WTC11 (cell line): ENCODE measurements around the gene RGL3. TPM values are rescaled to one million over a fixed set of nuclear protein-coding genes. Genes with fewer than 3 reads are reported as not detected.

ENCODE experiments used
- ATAC-seq: fragments of 200-7000 bp; cut with Tn5 transposase; 2 replicates; pipeline ENCODE4 v1.10.0; 2021; ENCODE audit warnings: mild to moderate bottlenecking, moderate library complexity
- CTCF ChIA-PET: fragments of 300-600 bp; sonication (Branson Sonifier 250); formaldehyde crosslinking; loops from one replicate; lab custom pipeline; 2021; ENCODE audit warnings: antibody characterized with exemption; lab: Charles Lee
- POLR2A ChIA-PET: fragments of 350-600 bp; sonication (Branson Sonifier 250); formaldehyde crosslinking; loops from one replicate; lab custom pipeline; 2021; ENCODE audit warnings: antibody characterized with exemption; lab: Charles Lee
- DNase-seq: peaks from one replicate; pipeline ENCODE4 v3.0.0; 2021; ENCODE audit warnings: low spot score
- H3K27ac Mint-ChIP-seq: 2 replicates; pipeline ENCODE4 v1.8.0; 2021; ENCODE audit warnings: mixed read lengths
- H3K27me3 Mint-ChIP-seq: 2 replicates; pipeline ENCODE4 v1.8.0; 2021; ENCODE audit warnings: low read depth, mild to moderate bottlenecking, moderate library complexity, mixed read lengths
- H3K36me3 Mint-ChIP-seq: 2 replicates; pipeline ENCODE4 v1.8.0; 2021; ENCODE audit warnings: mixed read lengths
- H3K4me1 Mint-ChIP-seq: 2 replicates; pipeline ENCODE4 v1.8.0; 2022; ENCODE audit warnings: mixed read lengths
- H3K4me3 Mint-ChIP-seq: 2 replicates; pipeline ENCODE4 v1.8.0; 2021; ENCODE audit warnings: mild to moderate bottlenecking, moderate library complexity, mixed read lengths
- H3K9me3 Mint-ChIP-seq: 2 replicates; pipeline ENCODE4 v1.8.0; 2021; ENCODE audit warnings: mixed read lengths
- ARID4B ChIP-seq: sonication (generic); formaldehyde crosslinking; IDR thresholded peaks from 2 replicates; pipeline ENCODE4 v1.8.0; 2023; ENCODE audit warnings: missing genetic modification reagents, mild to moderate bottlenecking, borderline replicate concordance
- ATF3 ChIP-seq: sonication (generic); formaldehyde crosslinking; conservative IDR thresholded peaks from 2 replicates; pipeline ENCODE4 v1.8.1; 2022; ENCODE audit warnings: mild to moderate bottlenecking, missing genetic modification reagents
- CDX4 ChIP-seq: fragments of 250-450 bp; sonication (Bioruptor Pico); IDR thresholded peaks from 2 replicates; pipeline ENCODE4 v1.9.0; 2021; ENCODE audit warnings: moderate library complexity, mild to moderate bottlenecking, inconsistent platforms, borderline replicate concordance
- CREB1 ChIP-seq: sonication (generic); formaldehyde crosslinking; IDR thresholded peaks from 2 replicates; pipeline ENCODE4 v1.8.0; 2023; ENCODE audit warnings: mild to moderate bottlenecking, missing genetic modification reagents
- ETV6 ChIP-seq: sonication (generic); formaldehyde crosslinking; IDR thresholded peaks from 2 replicates; pipeline ENCODE4 v1.8.1; 2022; ENCODE audit warnings: mild to moderate bottlenecking, missing genetic modification reagents
- FOXK1 ChIP-seq: sonication (generic); formaldehyde crosslinking; IDR thresholded peaks from 2 replicates; pipeline ENCODE4 v1.8.0; 2022; ENCODE audit warnings: mild to moderate bottlenecking, moderate library complexity, missing genetic modification reagents
- GRHL2 ChIP-seq: fragments of 250-450 bp; sonication (Bioruptor Pico); IDR thresholded peaks from 2 replicates; pipeline ENCODE4 v1.8.0; 2022; ENCODE audit warnings: mild to moderate bottlenecking, moderate library complexity; ENCODE audit not compliant: insufficient replicate concordance, severe bottlenecking
- GTF2I ChIP-seq: fragments of 250-450 bp; sonication (Bioruptor Pico); conservative IDR thresholded peaks from 2 replicates; pipeline ENCODE4 v1.4.0; 2021; ENCODE audit warnings: mild to moderate bottlenecking
- JAZF1 ChIP-seq: fragments of 250-450 bp; sonication (Bioruptor Pico); IDR thresholded peaks from 2 replicates; pipeline ENCODE4 v1.9.0; 2021; ENCODE audit warnings: moderate library complexity, mild to moderate bottlenecking, inconsistent platforms
- OVOL2 ChIP-seq: fragments of 250-450 bp; sonication (Bioruptor Pico); IDR thresholded peaks from 2 replicates; pipeline ENCODE4 v1.9.0; 2021; ENCODE audit warnings: mild to moderate bottlenecking, borderline replicate concordance
- RELA ChIP-seq: sonication (generic); formaldehyde crosslinking; IDR thresholded peaks from 2 replicates; pipeline ENCODE4 v1.8.1; 2022; ENCODE audit warnings: missing genetic modification reagents, mild to moderate bottlenecking, borderline replicate concordance
- TCF7 ChIP-seq: sonication (generic); formaldehyde crosslinking; IDR thresholded peaks from 2 replicates; pipeline ENCODE4 v1.8.0; 2022; ENCODE audit warnings: mild to moderate bottlenecking, low read depth, missing genetic modification reagents, moderate library complexity
- TEAD1 ChIP-seq: sonication (generic); formaldehyde crosslinking; IDR thresholded peaks from 2 replicates; pipeline ENCODE4 v1.8.0; 2022; ENCODE audit warnings: mild to moderate bottlenecking, missing genetic modification reagents
- ZNF121 ChIP-seq: sonication (generic); formaldehyde crosslinking; IDR thresholded peaks from 2 replicates; pipeline ENCODE4 v1.8.0; 2023; ENCODE audit warnings: missing genetic modification reagents
- ZNF512 ChIP-seq: sonication (generic); formaldehyde crosslinking; IDR thresholded peaks from 2 replicates; pipeline ENCODE4 v1.8.1; 2022; ENCODE audit warnings: missing genetic modification reagents, borderline replicate concordance
- total RNA-seq: library from RNA; stranded (reverse); gene quantifications from 3 replicates; pipeline ENCODE4 v1.2.3, GENCODE V29; 2021
- TF ChIP-seq, protein P1 (sequence below): sonication (generic); formaldehyde crosslinking; IDR thresholded peaks from 2 replicates; pipeline ENCODE4 v1.8.1; 2022; ENCODE audit warnings: mild to moderate bottlenecking, moderate library complexity, missing genetic modification reagents
- TF ChIP-seq, protein P2 (sequence below): sonication (generic); formaldehyde crosslinking; IDR thresholded peaks from 2 replicates; pipeline ENCODE4 v1.8.0; 2023; ENCODE audit warnings: missing genetic modification reagents
- TF ChIP-seq, protein P3 (sequence below): sonication (generic); formaldehyde crosslinking; IDR thresholded peaks from 2 replicates; pipeline ENCODE4 v1.8.0; 2022; ENCODE audit warnings: mild to moderate bottlenecking, missing genetic modification reagents
- TF ChIP-seq, protein P4 (sequence below): sonication (generic); formaldehyde crosslinking; IDR thresholded peaks from 2 replicates; pipeline ENCODE4 v1.8.1; 2023; ENCODE audit warnings: mild to moderate bottlenecking, missing genetic modification reagents, moderate library complexity

The RGL3 gene
- total RNA-seq, 1 experiment from 2014 or later: 69.0 TPM

GRCh38 chr19:11423164-11423790 lies 4.2 kb upstream of the RGL3 start:
- Mint-ChIP-seq H3K27ac (no peak overlapping the region; the same call in 1 of the 2 replicates), H3K36me3 (no peaks in the 10 kb centered on the region), H3K4me1 (peaks cover 11% of the 10 kb centered on the region), H3K4me3 (peak overlapping the region; percentile 87), H3K27me3 (peaks cover 29% of the 10 kb centered on the region), H3K9me3 (no peaks in the 10 kb centered on the region)
- CTCF ChIA-PET: interaction anchor here (0.9 to 7.8 kb wide), 9 partner anchors 11 to 180 kb away, joined by 6 to 308 read pairs (median 11); partner anchors contain the start of genes CCDC159, EPOR, ODAD3 and PRKCSH
- POLR2A ChIA-PET: interaction anchor here (1.2 to 7.8 kb wide), 6 partner anchors 12 to 84 kb away, joined by 3 to 115 read pairs (median 10); partner anchors contain the start of genes CCDC159, EPOR, ODAD3 and PRKCSH
- ATAC-seq (no peak), DNase-seq (no peak)
- TF ChIP-seq CDX4 (no peak), ATF3 (CRISPR knock-in tag) (no peak), GRHL2 (CRISPR knock-in tag) (no peak), ZNF121 (CRISPR knock-in tag) (no peak), JAZF1 (CRISPR knock-in tag) (no peak)

- no peaks in the 10 kb centered on the region for H3K36me3 Mint-ChIP-seq
- CTCF ChIA-PET: interaction anchor here (0.6 to 7.8 kb wide), 15 partner anchors 9 to 375 kb away, joined by 3 to 308 read pairs (median 8); partner anchors contain the start of genes CCDC159, EPOR, ODAD3 and PRKCSH
- peak overlapping the region; percentile 97 for H3K27ac Mint-ChIP-seq
- H3K4me3 Mint-ChIP-seq: peak overlapping the region; percentile 87
- H3K27me3 Mint-ChIP-seq: peaks cover 29% of the 10 kb centered on the region
- ATAC-seq: peak; percentile 70
- POLR2A ChIA-PET: interaction anchor here (0.5 to 7.8 kb wide), 14 partner anchors 8 to 224 kb away, joined by 3 to 115 read pairs (median 4); partner anchors contain the start of genes CCDC159, ELAVL3, EPOR and ODAD3
- TF ChIP-seq, protein P1, sequence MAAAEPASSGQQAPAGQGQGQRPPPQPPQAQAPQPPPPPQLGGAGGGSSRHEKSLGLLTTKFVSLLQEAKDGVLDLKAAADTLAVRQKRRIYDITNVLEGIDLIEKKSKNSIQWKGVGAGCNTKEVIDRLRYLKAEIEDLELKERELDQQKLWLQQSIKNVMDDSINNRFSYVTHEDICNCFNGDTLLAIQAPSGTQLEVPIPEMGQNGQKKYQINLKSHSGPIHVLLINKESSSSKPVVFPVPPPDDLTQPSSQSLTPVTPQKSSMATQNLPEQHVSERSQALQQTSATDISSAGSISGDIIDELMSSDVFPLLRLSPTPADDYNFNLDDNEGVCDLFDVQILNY (CRISPR knock-in tag): 0 out of 2 replicates have a peak, but pooled peaks have one; percentile 41
- TF ChIP-seq RELA (CRISPR knock-in tag): 0 out of 2 replicates have a peak, but pooled peaks have one; percentile 25
- TF ChIP-seq TEAD1 (CRISPR knock-in tag): no peak
- TF ChIP-seq ZNF512 (CRISPR knock-in tag): no peak
- TF ChIP-seq, protein P2, sequence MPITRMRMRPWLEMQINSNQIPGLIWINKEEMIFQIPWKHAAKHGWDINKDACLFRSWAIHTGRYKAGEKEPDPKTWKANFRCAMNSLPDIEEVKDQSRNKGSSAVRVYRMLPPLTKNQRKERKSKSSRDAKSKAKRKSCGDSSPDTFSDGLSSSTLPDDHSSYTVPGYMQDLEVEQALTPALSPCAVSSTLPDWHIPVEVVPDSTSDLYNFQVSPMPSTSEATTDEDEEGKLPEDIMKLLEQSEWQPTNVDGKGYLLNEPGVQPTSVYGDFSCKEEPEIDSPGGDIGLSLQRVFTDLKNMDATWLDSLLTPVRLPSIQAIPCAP (CRISPR knock-in tag): 0 out of 2 replicates have a peak, but pooled peaks have one; percentile 4
- TF ChIP-seq TCF7 (CRISPR knock-in tag): no peak
- TF ChIP-seq, protein P3, sequence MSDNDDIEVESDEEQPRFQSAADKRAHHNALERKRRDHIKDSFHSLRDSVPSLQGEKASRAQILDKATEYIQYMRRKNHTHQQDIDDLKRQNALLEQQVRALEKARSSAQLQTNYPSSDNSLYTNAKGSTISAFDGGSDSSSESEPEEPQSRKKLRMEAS: peak; percentile 81; the same call in 1 of the 2 replicates
- TF ChIP-seq, protein P4, sequence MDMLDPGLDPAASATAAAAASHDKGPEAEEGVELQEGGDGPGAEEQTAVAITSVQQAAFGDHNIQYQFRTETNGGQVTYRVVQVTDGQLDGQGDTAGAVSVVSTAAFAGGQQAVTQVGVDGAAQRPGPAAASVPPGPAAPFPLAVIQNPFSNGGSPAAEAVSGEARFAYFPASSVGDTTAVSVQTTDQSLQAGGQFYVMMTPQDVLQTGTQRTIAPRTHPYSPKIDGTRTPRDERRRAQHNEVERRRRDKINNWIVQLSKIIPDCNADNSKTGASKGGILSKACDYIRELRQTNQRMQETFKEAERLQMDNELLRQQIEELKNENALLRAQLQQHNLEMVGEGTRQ (CRISPR knock-in tag): no peak; the same call in 1 of the 2 replicates
- TF ChIP-seq FOXK1: 0 out of 2 replicates have a peak, but pooled peaks have one; percentile 17
- TF ChIP-seq OVOL2 (CRISPR knock-in tag): no peak
- TF ChIP-seq ETV6 (CRISPR knock-in tag): 0 out of 2 replicates have a peak, but pooled peaks have one; percentile 53
- 0 out of 2 replicates have a peak, but pooled peaks have one; percentile 50 for TF ChIP-seq ARID4B
- TF ChIP-seq CREB1 (CRISPR knock-in tag): no peak
- no peak for TF ChIP-seq GTF2I (CRISPR knock-in tag)
- DNase-seq: peak; percentile 99
- H3K9me3 Mint-ChIP-seq: no peaks in the 10 kb centered on the region
- H3K4me1 Mint-ChIP-seq: peaks cover 15% of the 10 kb centered on the region
Observed at GRCh38 chr19:11422163-11423065, 3.3 kb upstream of the RGL3 start.
